Measurements from ENCODE around the gene INPP4B.

DNA sequence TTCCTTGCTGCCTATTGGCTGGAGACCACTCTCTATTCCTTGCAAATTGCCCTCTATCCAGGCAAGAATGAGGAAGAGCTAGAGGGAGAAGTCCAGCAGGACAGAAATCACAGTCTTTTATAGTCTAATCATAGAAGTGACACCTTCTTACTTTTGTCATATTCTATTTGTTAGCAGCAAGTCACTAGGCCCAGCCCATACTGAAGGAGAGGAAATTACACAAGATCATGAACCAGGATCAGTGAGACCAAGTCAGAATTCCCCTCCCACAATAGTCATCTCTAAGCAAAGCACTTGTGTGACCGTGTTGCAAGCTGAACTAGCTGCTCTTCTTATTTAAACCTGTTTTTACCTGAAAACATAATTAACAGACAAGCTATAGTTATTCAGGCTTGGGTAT lies 317.7 kb downstream of the INPP4B start:
- TF ChIP-seq, protein P1, sequence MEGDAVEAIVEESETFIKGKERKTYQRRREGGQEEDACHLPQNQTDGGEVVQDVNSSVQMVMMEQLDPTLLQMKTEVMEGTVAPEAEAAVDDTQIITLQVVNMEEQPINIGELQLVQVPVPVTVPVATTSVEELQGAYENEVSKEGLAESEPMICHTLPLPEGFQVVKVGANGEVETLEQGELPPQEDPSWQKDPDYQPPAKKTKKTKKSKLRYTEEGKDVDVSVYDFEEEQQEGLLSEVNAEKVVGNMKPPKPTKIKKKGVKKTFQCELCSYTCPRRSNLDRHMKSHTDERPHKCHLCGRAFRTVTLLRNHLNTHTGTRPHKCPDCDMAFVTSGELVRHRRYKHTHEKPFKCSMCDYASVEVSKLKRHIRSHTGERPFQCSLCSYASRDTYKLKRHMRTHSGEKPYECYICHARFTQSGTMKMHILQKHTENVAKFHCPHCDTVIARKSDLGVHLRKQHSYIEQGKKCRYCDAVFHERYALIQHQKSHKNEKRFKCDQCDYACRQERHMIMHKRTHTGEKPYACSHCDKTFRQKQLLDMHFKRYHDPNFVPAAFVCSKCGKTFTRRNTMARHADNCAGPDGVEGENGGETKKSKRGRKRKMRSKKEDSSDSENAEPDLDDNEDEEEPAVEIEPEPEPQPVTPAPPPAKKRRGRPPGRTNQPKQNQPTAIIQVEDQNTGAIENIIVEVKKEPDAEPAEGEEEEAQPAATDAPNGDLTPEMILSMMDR (IDR thresholded peaks at IDR 0.05; ENCODE audit: low read depth, low read length): no peak
- no peak for TF ChIP-seq POLR2A (IDR thresholded peaks at IDR 0.05; ENCODE audit: extremely low read depth, insufficient read length)

Measured in NB4 (cell line).